ENCODE results near the gene OR2Y1.

- TF ChIP-seq CTCF (conservative IDR thresholded peaks at IDR 0.05) = no peak
- TF ChIP-seq EZH2 (IDR thresholded peaks at IDR 0.05; ENCODE audit: low read depth) = no peak
Measured at GRCh38 chr5:180779985-180780610, 40.2 kb upstream of the OR2Y1 start.
